ENCODE measurements around the gene RHOT2.

GRCh38 chr16:681746-682427, 14.0 kb downstream of the RHOT2 start:
- TF ChIP-seq CTCF (IDR thresholded peaks at IDR 0.05; ENCODE audit: insufficient read depth, low read depth, low read length) (no peak), EZH2 (IDR thresholded peaks at IDR 0.05; ENCODE audit: insufficient read depth, low read length) (no peak)
